HG03135 (cell line): ENCODE results near the gene TTLL12.

Experiments
- ATAC-seq: cut with Tn5 transposase; IDR thresholded peaks from one replicate; pipeline ENCODE4 v1.9.1; 2021; ENCODE audit warnings: mild to moderate bottlenecking, moderate library complexity; ENCODE audit not compliant: unreplicated experiment

The TTLL12 gene

GRCh38 chr22:43216738-43217137 is 29.8 kb upstream of the TTLL12 start:
- ATAC-seq = no peak

GRCh38 chr22:43213962-43214361 is 27.0 kb upstream of the TTLL12 start:
- ATAC-seq = no peak

GRCh38 chr22:43213051-43213450 is 26.1 kb upstream of the TTLL12 start:
- no peak for ATAC-seq

- no peak for ATAC-seq
Observed at GRCh38 chr22:43212434-43212952, 25.6 kb upstream of the TTLL12 start.

GRCh38 chr22:43211941-43212433 is 25.1 kb upstream of the TTLL12 start:
- ATAC-seq = no peak

- no peak for ATAC-seq
Observed at GRCh38 chr22:43210631-43211515, 23.9 kb upstream of the TTLL12 start.

GRCh38 chr22:43209971-43210370 is 23.0 kb upstream of the TTLL12 start:
- ATAC-seq = no peak

- no peak for ATAC-seq
Observed at GRCh38 chr22:43209523-43209890, 22.6 kb upstream of the TTLL12 start.

GRCh38 chr22:43208703-43209522 is 22.0 kb upstream of the TTLL12 start:
- ATAC-seq = no peak

GRCh38 chr22:43207849-43208702 is 21.1 kb upstream of the TTLL12 start:
- ATAC-seq = no peak

- no peak for ATAC-seq
Observed at GRCh38 chr22:43207386-43207785, 20.5 kb upstream of the TTLL12 start.

- no peak for ATAC-seq
Observed at GRCh38 chr22:43206509-43207161, 19.7 kb upstream of the TTLL12 start.

- no peak for ATAC-seq
Observed at GRCh38 chr22:43205748-43206508, 19.0 kb upstream of the TTLL12 start.

GRCh38 chr22:43205261-43205691 is 18.3 kb upstream of the TTLL12 start:
- no peak for ATAC-seq

GRCh38 chr22:43203471-43203981 is 16.6 kb upstream of the TTLL12 start:
- no peak for ATAC-seq

GRCh38 chr22:43202756-43203410 is 15.9 kb upstream of the TTLL12 start:
- ATAC-seq = no peak

- no peak for ATAC-seq
Observed at GRCh38 chr22:43202326-43202725, 15.4 kb upstream of the TTLL12 start.

GRCh38 chr22:43201486-43202219 is 14.7 kb upstream of the TTLL12 start:
- ATAC-seq = no peak
